ENCODE results near the gene NAP1L1. TPM values are rescaled to one million over a fixed set of nuclear protein-coding genes. Genes with fewer than 3 reads are reported as not detected.

The NAP1L1 gene
- total and polyA plus RNA-seq, 2 experiments from 2014 or later = 658 to 996 TPM

- TF ChIP-seq ZNF462 (CRISPR knock-in tag; IDR thresholded peaks at IDR 0.05) (no peak), EZH2 (IDR thresholded peaks at IDR 0.05; ENCODE audit: low read depth, unreplicated experiment) (no peak)
Observed at GRCh38 chr12:76002598-76003354, 81.7 kb downstream of the NAP1L1 start (continued).

GRCh38 chr12:75998292-75999063 lies 86.0 kb downstream of the NAP1L1 start:
- no peaks in the 10 kb centered on the region for H3K36me3 ChIP-seq (ENCODE audit: insufficient read depth)
- DNase-seq (ENCODE audit: low spot score) = no peak
- Mint-ChIP-seq H3K36me3 (ENCODE audit: low read depth) (no peaks in the 10 kb centered on the region), H3K27me3 (ENCODE audit: insufficient read depth, low read depth, poor library complexity) (no peaks in the 10 kb centered on the region), H3K27ac (no peak overlapping the region), H3K9me3 (no peaks in the 10 kb centered on the region), H3K4me3 (no peak overlapping the region), H3K4me1 (peaks cover 9% of the 10 kb centered on the region)
- no peak for ATAC-seq
- H3K9me2 ChIP-seq (ENCODE audit: insufficient read depth) = peaks cover 14% of the 10 kb centered on the region; the same call in 1 of the 2 replicates
- H3K4me1 ChIP-seq (ENCODE audit: insufficient read depth) = peaks cover 19% of the 10 kb centered on the region
- H2AFZ ChIP-seq = 0 out of 2 replicates have a peak overlapping the region, but pooled peaks have one; percentile 56
- H3K4me2 ChIP-seq = no peak overlapping the region
- no peak overlapping the region for H3K27ac ChIP-seq (ENCODE audit: low read depth)
- TF ChIP-seq EZH2phosphoT487 (IDR thresholded peaks at IDR 0.05; ENCODE audit: unreplicated experiment) = no peak
- no peak for TF ChIP-seq JUNB (IDR thresholded peaks at IDR 0.05; ENCODE audit: unreplicated experiment)
- no peaks in the 10 kb centered on the region for H3K27me3 ChIP-seq (ENCODE audit: insufficient read depth)
- no peaks in the 10 kb centered on the region for H3K79me2 ChIP-seq (replicated peaks; ENCODE audit: insufficient read depth)
- H4K20me1 ChIP-seq (replicated peaks; ENCODE audit: insufficient read depth) = no peaks in the 10 kb centered on the region
- no peaks in the 10 kb centered on the region for H3F3A ChIP-seq (replicated peaks; ENCODE audit: low read depth)
- H3K4me3 ChIP-seq = no peak overlapping the region
